Stimulated activated CD4-positive, alpha-beta T cell treated with anti-CD3 and anti-CD28 coated beads, Interleukin-12 subunit alpha, Interleukin-12 subunit beta, amount 100 ng/mL, for 48 hours (primary cell): ENCODE data around the gene SERTAD3.
"Not testable (repeated sequence)": the region's sequence is repeated elsewhere in the genome, so short reads cannot be mapped to it uniquely, and the experiment has no call there.

Experiments
- DNase-seq, 3 donors: peaks; one replicate each; pipeline ENCODE4 v3.0.0-alpha.2; 2020; ENCODE audit warnings: low read depth in 2 of 3, low spot score in 1 of 3

The SERTAD3 gene

GRCh38 chr19:40444000-40444824 is at the start of gene SERTAD3:
SERTAD3 (minus strand) TSS chr19:40444335; CDS start chr19:40442080, 2,255 bp downstream.
- DNase-seq: peak; percentile 91 to 97 (median 93)

DNA sequence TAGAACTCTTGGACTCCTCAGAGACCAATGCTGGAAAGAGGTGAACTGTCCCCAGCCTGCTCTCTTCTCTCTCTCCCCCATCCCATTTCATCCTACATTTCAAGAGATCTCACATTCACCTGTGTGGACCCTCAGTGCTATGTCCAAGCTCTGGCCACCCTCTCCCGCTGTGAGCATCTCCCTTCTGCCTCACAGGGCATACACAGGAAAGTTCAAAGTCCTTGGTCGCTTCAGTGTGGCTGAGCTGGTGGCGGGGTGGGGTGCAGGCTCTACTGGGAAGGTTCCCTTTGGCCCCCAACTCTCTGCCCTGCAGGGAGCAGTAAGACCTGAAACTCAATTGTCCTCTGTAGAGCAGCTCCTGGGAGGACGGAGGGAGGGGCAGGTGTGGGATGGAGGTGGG is 49.6 kb upstream of the SERTAD3 start:
- DNase-seq: no peak

DNA sequence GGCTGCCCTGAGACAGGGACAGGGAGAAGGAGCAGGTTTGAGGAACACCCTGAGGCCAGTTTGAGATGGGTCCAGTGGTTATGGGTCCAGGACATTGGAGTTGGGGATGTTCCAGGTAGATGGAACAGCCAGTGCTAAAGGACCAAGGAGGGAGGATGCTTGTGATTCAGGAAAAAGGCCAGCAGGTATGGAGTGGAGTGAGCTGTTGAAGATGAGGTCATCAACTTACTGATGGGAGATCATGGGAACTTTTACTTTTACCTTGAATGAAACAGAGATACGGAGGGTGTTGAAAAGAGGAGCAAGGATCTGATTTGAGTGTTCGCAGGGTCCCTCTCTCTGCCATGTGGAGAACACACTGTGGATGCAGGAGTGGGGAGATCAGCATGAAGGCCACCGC is 48.1 kb upstream of the SERTAD3 start:
- DNase-seq: no peak

DNA sequence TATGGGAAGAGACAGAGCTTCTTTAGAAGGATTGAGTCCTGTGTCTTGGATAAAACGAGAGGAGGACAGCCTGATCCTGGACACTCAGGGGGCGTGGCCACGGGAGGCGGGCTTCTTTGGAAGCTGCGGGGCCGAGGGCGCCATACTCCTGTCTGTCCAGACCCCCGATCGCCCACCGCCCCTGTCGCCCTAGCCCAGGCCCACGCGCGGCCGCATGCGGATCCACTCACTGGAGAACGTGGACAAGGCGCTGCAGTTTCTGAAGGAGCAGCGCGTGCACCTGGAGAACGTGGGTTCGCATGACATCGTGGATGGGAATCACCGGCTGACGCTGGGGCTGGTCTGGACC is 45.7 kb upstream of the SERTAD3 start:
- no peak for DNase-seq

- DNase-seq: no peak
Observed at GRCh38 chr19:40486017-40486416, 41.9 kb upstream of the SERTAD3 start.

- DNase-seq: not testable (repeated sequence)
Observed at GRCh38 chr19:40475878-40476644, 31.9 kb upstream of the SERTAD3 start.

DNA sequence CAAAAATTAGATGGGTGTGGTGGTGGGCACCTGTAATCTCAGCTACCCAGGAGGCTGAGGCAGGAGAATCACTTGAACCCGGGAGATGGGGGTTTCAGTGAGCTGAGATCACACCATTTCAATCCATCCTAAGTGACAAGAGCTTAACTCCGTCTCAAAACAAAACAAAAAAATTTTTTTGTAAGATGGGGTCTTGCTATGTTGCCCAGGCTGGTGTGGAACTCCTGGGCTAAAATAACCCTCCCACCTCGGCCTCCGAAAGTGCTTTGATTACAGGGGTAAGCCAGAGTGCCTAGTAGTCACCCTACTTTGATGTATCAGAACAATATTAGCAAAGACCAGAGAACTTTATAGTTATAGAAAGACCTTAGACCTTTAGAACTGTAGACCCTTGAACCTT is 30.6 kb upstream of the SERTAD3 start:
- DNase-seq: no peak

- no peak for DNase-seq
Observed at GRCh38 chr19:40472516-40472915, 28.4 kb upstream of the SERTAD3 start.

GRCh38 chr19:40471111-40471510 is 27.0 kb upstream of the SERTAD3 start:
- DNase-seq: no peak

DNA sequence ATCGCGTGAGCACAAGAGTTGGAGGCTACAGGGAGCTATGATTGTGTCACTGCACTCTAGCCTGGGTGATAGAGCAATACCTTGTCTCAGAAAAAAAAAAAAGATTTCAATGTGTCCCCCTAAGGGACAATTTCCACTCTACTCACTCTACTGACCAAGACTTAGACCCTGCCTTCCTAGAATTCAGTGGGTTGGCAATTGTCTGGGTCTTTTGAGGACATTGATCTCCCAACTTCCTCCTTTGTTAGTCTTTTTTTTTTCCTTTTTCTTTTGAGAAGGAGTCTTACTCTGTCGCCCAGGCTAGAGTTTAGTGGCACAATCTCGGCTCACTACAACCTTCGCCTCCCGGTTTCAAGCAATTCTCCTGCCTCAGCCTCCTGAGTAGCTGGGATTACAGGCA is 24.9 kb upstream of the SERTAD3 start:
- DNase-seq: no peak

- DNase-seq: no peak
Observed at GRCh38 chr19:40466985-40467734, 23.0 kb upstream of the SERTAD3 start, which contains the start of gene SPTBN4. SPTBN4 (plus strand) TSS chr19:40467001; CDS start chr19:40472622, 5,621 bp downstream.

- DNase-seq: peak in 2 of 3 donors; percentile 61 to 72
Observed at GRCh38 chr19:40466219-40466984, 22.3 kb upstream of the SERTAD3 start.

GRCh38 chr19:40465557-40466218 is 21.6 kb upstream of the SERTAD3 start, which contains the start of gene BLVRB:
BLVRB (minus strand) TSS chr19:40465745; CDS start chr19:40465688, 57 bp downstream.
- DNase-seq: peak; percentile 99 to 100 (median 100)

- peak in 1 of 3 donors; percentile 28 for DNase-seq
Observed at GRCh38 chr19:40465025-40465556, 21.0 kb upstream of the SERTAD3 start.

DNA sequence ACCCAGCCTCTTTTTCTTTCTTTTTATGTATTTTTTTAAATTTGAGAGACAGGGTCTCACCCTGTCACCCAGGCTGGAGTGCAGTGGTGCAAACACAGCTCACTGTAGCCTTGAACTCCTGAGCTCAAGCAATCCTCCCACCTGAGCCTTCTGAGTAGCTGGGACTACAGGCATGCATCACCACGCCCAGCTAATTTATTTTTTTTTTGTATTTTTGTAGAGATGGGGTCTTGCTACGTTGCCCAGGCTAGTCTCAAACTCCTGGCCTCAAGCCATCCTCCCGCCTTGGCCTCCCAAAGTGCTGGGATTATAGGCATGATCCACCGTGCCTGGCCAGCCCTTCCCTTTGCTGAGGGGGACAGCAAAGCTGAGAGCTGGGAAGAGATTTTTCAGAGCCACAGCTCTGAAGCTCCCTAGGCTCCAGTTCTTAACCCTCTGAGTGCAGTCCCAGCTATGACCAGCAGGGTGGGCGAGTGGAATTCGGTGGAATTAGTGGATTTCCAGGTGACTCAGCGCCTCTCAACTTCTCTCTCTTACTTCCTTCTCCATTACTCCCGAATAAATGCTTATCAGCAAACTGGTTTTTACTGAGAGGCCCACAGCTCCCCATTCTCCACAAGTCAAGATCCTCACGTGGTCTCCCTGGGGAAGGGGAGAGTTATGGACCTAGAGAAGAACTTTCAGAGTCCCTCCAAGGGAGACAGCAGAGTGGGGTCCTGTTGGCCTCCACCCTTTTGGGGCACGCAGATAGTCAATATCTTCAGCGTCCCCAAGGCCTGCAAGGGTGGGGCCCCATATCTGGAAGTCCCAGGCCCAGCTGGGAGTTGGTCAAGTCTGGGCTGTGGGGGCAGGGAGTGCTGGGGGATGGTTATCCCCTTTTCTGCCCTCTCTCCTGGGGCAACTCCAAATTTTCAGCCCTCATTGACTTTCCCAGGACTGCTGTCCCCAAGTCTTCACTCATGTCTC is 20.2 kb upstream of the SERTAD3 start:
- DNase-seq: peak; percentile 59 to 82 (median 74)

- DNase-seq: not testable (repeated sequence)
Observed at GRCh38 chr19:40463587-40464037, 19.5 kb upstream of the SERTAD3 start.

GRCh38 chr19:40461669-40462221 is 17.6 kb upstream of the SERTAD3 start:
- DNase-seq: no peak

GRCh38 chr19:40460185-40460584 is 16.1 kb upstream of the SERTAD3 start:
- no peak for DNase-seq
